Stimulated activated CD4-positive, alpha-beta T cell treated with anti-CD3 and anti-CD28 coated beads, Interleukin-2, amount 100 ng/mL, for 48 hours (primary cell): Measurements from ENCODE around the gene STIP1.

Source experiments
- DNase-seq, 2 donors: peaks; one replicate each; pipeline ENCODE4 v3.0.0-alpha.2; 2020

The STIP1 gene

DNA sequence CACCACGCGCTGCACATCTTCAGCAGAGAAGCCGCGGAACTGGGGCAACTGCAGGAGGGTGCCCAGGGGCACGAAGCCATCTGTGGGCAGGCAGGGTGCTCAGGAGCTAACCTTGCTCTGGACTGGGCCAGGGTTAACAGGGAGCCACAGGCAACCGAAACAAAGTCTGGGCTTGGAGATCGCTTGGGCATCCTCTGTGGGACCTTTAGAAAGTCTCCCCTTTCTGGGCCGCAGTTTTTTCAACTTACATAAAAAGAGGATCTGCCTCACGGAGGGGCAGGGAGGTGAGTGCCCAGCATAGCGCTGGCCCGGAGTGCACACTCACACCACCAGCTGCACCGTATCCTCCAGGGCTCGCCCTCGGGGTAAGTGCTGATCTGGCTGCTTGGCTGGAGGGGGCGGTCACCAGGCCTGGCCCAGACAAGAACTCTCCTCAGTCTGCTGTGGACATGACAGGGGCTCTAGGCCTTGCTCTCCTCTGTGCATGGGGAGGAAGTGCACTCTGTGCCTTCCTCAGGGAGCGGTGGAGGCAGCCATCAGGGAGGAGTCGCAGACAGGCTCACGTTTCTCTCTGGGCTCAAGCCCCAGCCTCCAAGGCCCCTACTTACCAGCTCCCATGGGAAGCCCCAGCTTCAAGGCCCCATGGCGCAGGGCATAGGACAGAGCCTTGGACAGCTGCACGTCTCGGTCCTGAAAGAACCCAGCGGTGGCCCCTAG, 39.1 kb downstream of the STIP1 start:
- DNase-seq = no peak

DNA sequence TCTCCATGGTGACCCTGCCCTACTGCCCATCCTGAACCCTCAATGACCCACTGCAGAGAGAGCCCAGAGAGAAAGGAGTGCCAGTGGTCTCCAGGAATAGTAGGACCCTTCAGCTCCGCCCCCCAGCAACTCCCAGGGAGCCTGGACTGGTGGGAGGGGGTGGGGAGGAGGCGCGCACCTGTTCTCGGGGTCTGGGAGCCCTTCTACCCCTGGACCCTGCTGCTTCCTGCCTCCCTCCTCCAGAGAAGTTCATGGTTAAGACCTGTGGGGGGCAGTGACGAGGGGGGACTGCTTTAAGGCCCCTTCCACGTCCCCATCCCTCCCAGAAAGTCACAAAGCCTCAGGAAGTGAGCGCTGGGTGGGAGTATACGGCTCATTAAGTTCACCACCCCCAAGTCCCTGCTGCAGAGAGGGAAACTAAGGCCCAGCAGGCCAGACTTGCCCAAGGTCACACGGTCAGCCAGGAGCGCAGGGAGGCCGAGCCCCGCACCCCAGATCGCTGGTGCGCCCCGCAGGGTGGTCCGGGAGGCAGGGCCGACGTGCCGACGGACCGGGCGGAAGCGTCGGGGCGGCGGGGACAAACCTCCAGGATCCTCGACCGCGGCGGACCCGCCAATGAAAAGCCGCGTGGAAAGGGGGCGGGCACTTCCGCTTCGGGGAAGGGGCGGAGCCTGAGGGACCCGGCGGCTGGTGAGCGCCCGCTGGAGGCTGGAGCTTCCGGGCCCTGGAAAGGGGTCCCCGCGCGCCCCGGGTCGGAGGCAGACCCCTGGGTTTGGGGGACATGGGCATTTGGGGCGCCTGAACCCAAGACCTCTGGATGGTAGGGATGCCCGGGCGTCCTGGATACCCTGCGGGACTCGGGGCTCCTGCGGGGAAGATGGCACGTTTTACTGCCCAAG, 39.9 kb downstream of the STIP1 start, which contains the start of the genes NUDT22 and TRPT1:
Gene NUDT22 (plus strand): TSS at position 667 of the 899 bp plus-strand sequence. CDS start 379 bp downstream, outside the sequence.
Gene TRPT1 (minus strand): TSS at position 579 of the 899 bp plus-strand sequence. CDS start 326 bp downstream, at position 253.
- peak; percentile 93 to 96 for DNase-seq

DNA sequence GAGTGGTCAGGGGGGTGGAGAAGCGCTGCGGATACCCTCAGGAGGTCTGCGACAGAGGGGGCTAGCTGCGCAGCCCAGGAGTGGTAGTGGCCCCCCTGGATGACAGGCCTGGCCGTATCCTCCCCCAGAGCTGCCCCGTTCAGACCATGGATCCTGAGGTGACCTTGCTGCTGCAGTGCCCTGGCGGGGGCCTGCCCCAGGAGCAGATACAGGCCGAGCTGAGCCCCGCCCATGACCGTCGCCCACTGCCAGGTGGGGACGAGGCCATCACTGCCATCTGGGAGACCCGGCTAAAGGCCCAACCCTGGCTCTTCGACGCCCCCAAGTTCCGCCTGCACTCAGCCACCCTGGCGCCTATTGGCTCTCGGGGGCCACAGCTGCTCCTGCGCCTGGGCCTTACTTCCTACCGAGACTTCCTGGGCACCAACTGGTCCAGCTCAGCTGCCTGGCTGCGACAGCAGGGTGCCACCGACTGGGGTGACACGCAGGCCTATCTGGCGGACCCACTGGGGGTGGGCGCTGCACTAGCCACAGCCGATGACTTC, 40.6 kb downstream of the STIP1 start:
- no peak for DNase-seq

DNA sequence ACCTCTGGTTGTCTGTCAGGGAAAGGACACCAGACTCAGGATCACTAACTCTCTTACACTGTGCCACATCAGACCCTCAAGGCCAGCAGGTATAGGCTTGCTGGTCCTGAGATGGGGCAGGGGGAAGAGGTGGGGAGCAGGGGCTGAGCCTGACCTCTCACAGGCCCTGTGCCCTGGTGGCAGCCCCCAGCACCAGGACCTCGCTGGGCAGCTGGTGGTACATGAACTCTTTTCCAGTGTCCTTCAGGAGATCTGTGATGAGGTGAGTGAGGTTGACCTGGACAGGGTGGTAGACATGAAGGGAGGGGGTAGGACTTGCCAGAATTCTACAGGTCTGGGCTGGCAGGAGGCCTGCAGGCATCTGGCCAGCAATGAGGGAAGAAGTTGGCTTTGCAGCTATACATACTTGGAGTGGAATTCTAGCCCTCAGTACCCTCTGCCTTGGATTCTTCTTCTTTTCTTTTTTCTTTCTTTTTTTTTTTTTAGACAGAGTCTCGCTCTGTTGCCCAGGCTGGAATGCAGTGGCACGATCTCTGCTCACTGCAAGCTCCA, 41.5 kb downstream of the STIP1 start:
- no peak for DNase-seq

DNA sequence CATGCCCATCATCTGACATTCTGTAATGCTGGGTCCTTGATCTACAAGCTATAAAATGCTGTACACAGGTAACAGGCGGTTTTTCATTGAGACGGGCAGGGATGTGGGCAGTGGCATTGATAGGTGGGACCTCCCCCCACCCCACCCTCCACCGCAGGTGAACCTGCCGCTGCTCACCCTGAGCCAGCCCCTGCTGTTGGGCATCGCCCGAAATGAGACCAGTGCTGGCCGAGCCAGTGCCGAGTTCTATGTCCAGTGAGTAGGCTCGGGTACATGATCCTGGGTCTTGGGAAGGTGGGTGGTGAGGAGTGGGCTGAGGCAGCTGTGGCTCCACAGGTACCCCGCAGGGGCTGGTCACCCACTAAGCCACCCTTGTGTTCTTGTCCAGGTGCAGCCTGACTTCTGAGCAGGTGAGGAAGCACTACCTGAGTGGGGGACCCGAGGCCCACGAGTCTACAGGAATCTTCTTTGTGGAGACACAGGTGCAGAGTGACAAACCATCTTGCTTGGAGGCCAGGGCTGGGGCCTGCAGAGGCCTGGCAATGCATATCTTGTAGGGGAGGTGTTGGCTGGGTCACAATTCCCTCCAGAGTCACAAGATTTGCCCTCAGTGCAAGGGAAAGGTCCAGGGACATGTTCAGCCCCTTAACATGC, 43.2 kb downstream of the STIP1 start:
- DNase-seq = no peak

DNA sequence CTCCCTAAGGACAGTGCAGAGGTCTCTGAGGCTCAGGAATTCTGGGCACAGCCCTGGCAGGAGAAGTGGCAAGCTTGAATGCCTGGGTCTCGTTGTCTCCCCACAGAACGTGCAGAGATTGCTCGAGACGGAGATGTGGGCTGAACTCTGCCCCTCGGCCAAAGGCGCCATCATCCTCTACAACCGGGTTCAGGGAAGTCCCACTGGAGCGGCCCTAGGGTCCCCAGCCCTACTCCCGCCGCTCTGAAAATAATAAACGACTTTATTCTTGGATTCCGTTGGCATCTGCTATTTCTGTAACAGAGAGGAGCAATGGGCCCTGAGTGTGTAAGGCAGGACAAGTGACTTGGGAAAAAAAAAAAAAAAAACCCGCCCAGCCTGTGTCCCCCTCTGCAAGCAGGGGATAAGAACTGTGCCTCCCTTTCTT, 43.8 kb downstream of the STIP1 start:
- no peak for DNase-seq

DNA sequence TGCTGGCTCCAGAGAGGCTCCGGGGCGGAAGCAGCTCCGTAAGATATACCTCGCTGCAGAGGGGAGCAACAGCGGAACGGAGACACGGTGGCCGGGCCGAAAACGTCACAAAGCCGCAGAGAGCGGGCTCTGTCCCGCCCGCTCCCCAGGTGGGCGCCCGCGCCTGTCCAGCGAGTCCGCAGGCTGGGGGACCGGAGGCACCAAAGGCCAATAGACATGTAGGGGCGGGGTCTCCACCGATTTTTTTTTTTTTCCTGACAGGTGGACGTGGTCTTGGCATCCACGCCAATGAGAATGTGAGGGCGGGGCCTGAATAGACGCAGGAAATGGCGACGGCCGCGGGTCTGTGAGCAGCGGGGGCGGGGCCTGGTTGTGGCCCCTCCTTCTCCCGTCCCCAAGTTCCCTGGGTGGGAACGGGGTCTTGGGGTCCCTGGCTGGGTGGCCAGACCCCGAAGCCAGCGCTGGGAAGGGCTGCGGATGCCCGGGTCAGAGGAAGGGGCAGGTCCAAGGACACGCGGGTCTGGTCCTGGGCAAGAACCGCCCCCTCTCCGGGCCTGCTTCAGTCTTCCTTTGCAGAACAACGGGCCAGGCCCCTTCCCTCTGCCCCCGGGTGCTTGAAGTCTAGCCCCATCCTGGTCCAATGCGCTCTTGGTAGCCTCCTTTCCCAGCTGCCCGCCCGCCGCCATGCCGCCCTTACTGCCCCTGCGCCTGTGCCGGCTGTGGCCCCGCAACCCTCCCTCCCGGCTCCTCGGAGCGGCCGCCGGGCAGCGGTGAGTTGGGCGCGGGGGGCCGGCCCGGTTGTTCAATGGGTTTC, 44.4 kb downstream of the STIP1 start, which contains the start of gene DNAJC4:
Gene DNAJC4 (plus strand): TSS at position 378 of the 814 bp plus-strand sequence. CDS start 307 bp downstream, at position 685.
- peak; percentile 78 to 83 for DNase-seq

DNA sequence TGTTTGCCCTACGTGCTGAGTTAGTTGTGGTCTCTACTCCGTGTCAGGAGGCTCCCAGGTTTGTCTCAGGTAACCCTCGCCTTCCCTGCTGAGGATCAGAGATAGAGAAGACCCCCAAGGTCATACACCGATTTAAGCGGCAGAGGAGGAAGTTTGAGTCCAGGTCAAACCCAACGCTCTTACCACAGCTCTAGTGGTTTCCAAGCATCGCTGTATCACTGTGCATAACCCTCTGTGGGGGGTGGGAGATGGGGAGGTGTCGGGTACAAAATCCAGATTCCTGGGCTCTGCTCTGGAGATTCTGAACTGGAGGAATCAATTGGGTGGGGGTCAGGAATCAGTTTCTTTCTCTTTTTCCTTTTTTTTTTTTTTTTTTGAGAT, 45.0 kb downstream of the STIP1 start:
- no peak for DNase-seq

DNA sequence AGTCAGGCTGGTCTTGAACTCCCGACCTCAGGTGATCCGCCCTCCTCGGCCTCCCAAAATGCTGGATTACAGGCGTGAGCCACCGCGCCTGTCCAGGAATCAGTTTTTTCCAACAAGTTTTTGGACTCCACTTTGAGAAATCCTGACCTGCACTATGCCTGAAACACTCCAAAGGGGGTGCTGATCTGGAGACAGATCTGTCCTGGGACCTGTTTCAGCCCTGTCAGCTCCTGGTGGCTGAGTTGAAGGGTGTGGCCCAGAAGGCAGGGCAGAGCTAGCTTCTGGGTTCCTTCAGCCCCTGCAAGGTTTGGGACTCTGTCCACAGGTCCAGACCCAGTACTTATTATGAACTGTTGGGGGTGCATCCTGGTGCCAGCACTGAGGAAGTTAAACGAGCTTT, 45.6 kb downstream of the STIP1 start:
- DNase-seq = no peak

DNA sequence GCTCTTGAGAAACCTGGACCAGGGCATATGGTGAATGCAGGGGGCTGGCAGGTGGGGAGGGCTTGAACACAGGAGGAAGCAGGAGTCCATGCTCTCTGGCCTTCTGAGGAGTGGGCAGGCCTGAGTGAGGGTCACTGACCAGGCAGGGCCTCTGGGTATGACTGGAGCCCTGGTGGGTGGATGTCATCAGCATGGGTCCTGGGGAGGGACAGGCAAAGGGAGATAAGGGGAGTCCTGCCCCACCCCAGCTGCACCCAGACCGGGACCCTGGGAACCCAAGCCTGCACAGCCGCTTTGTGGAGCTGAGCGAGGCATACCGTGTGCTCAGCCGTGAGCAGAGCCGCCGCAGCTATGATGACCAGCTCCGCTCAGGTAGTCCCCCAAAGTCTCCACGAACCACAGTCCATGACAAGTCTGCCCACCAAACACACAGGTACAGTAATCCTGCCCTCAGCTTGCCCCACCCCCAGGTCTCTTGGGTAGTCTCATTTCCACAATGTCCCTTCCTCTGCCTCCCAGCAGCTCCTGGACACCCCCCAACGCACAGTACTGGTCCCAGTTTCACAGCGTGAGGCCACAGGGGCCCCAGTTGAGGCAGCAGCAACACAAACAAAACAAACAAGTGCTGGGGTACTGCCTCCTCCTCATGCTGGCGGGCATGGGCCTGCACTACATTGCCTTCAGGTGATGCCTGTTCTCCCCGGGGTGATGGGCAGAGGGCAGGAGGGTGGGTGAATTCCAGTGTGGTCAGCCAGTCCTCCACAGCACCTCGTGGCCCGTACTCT, 46.4 kb downstream of the STIP1 start:
- no peak for DNase-seq

DNA sequence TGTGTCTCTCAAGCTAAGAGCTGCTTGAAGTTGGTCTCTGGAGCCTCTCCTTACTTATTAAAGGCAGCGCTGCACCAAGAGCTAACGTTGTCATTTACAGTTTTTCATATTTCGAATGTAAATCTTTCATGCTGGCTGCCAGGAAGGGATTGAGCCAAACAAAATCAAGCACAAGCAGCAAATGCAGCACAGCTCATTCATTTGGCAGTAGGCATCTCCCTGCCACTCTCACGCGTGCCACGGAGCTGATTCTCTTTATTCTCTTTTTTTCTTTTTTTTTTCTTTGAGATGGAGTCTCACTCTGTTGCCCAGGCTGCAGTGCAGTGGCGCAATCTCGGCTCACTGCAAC, 47.0 kb downstream of the STIP1 start:
- DNase-seq = no peak

DNA sequence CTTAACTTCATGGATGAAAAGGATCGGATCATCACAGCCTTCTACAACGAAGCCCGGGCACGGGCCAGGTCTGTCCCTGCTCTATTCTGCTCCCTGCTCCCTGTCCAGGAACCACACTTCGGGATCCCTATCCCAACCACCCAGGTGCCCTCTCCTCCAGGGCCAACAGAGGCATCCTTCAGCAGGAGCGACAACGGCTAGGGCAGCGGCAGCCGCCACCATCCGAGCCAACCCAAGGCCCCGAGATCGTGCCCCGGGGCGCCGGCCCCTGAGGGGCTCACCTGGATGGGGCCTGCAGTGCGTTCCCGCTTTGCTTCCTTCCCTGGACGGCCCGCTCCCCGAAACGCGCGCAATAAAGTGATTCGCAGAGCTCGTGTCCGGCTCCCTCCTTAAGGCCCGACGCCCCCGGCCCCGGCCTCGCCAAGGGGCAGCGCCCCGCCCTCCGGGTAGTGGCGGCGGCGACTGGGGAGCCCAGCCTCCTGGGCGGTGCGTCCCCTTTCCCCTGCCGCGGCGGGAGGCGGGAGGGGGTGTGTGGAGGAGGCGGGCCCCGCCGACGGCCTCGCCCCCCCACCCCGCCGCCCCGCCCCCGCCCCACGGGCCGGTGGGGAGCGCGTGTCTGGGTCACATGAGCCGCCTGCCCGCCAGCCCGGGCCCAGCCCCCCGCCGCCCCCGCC, 48.1 kb downstream of the STIP1 start, which contains the start of gene VEGFB:
Gene VEGFB (plus strand): TSS at position 672 of the 674 bp plus-strand sequence. CDS start 250 bp downstream, outside the sequence.
- peak; percentile 54 to 63 for DNase-seq

DNA sequence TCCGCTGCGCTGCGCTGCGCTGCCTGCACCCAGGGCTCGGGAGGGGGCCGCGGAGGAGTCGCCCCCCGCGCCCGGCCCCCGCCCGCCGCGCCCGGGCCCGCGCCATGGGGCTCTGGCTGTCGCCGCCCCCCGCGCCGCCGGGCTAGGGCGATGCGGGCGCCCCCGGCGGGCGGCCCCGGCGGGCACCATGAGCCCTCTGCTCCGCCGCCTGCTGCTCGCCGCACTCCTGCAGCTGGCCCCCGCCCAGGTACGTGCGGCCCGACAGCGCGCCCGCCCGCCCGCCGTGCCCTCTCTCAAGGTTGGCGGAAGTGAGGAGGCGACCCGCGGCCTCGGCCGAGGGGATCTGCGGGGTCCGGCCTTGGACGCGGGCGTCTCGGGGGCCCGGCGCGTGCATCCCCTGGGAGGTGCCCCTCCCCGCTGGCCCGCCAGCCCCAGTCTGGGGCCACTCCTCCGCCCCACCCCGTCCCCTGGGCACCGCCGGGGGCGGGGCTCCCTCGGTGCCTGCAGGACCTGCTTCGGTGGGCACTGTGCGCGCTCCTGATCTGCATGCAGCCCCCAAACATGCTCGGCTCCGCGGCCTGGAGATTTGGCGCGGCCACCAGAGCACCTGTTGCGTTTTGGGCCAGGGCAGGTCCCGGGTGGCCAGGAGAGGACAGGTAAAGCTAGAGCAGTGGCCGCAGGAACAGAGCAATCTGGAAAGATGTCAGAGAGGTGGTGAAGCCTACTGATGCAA, 48.8 kb downstream of the STIP1 start:
- DNase-seq = no peak

DNA sequence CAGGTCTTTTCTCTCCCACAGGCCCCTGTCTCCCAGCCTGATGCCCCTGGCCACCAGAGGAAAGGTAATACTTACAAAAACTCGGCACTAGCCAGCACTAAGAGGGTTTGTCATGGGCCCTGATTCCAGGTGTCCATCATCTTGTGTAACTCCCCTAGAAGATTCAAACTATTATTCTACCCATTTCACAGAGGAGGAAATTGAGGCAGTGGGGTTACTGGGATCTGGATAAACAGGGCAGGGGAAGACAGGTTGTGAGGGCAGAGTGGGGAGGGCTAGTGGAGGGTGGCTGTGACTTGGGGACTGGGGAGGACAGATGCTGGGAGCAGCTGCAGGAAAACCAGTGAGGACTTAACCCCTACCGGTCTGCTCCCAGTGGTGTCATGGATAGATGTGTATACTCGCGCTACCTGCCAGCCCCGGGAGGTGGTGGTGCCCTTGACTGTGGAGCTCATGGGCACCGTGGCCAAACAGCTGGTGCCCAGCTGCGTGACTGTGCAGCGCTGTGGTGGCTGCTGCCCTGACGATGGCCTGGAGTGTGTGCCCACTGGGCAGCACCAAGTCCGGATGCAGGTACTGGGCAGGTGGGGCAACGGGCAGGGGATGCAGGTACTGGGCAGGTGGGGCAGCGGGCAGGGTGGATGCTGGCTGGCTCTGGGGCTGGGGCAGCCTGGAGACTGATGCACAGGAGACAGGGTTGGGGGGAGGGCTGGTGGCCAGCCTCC, 49.6 kb downstream of the STIP1 start:
- DNase-seq = no peak

DNA sequence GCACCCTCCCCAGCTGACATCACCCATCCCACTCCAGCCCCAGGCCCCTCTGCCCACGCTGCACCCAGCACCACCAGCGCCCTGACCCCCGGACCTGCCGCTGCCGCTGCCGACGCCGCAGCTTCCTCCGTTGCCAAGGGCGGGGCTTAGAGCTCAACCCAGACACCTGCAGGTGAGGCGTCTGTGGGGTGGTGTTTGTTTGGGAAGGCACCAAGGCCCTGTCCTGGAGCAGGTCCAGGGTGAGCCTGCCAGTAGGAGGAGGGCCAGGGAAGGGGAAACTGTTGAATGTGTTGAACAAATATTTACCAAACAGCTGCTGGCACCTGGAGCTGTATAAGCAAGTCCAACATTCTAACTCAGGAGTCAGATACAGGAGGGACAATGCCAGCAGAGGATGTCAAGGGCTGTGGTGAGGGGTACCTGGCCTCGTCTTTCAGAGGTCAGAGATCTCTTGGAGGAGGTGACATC, 51.5 kb downstream of the STIP1 start:
- no peak for DNase-seq

DNA sequence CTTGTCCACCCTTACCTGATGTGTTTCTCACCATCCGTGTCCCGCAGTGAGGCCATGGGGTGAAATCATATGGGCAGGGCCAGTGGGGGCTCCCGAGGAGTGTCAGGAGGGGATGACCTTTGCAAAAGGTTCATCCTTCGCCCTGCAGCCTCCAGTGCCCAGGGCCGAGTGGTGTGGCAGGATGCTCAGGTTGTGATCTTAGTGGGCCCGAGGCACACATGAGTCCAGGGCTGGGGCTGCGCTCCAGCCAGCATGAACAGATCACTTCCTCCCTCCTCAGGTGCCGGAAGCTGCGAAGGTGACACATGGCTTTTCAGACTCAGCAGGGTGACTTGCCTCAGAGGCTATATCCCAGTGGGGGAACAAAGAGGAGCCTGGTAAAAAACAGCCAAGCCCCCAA, 52.1 kb downstream of the STIP1 start:
- DNase-seq = no peak

DNA sequence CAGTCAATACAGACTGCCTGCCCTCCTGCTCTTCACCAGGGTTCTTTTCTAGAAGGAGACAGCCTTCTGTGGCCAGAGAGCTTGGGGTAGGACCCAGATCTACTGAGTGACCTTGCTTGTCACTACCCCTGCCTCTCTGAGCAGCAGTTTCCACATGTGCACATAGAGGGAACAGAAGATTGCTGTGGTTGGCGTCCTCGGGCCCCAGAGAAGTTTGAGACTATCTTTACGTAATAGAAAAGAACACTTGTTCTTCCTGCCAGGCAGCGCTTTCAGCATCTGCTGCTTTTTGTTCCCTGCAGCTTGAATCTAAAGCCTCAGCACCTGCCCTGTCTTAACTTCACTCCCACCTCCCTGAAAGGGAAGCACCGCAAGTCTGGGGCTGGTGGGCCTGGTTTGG, 53.0 kb downstream of the STIP1 start:
- no peak for DNase-seq

DNA sequence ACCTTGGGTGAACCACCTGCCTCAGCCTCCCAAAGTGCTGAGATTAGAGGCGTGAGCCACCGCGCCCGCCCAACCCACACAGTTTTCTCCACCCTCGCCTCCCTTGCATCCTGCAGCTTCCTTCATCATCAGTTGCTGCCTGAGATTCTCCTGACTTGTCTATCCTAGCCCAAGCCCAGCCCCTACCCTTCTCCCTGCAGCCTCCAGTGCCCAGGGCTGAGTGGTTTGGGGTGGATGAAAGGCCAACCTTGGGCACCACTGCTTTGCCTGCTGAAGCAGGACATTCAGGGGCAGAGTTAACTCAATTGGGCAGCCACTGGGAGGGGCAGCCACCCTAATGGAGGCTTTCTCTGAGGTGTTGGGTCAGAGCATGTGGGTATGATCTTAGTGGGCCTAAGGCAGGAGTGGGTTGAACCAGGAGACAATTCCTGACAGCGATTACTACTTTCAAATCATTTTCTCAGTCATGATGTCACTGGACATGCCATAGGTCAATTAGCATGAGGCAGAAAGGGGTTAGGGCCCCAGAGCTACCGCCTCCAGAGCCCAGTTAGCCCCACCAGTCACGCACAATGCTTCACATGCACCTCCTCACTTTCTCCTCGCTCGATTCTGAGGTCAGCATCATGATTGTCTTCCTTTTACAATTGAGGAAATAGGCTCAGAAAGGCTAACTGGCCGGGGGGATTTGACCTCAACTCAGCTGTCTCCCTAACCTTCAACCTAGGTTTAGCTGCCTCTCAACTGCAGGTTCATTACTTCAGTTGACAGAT, 53.9 kb downstream of the STIP1 start:
- DNase-seq = no peak
